ENCODE results near the gene ERMAP.
A peak's percentile ranks its signal among the peaks of the same experiment; 100 is the strongest.

Gene ERMAP, protein sequence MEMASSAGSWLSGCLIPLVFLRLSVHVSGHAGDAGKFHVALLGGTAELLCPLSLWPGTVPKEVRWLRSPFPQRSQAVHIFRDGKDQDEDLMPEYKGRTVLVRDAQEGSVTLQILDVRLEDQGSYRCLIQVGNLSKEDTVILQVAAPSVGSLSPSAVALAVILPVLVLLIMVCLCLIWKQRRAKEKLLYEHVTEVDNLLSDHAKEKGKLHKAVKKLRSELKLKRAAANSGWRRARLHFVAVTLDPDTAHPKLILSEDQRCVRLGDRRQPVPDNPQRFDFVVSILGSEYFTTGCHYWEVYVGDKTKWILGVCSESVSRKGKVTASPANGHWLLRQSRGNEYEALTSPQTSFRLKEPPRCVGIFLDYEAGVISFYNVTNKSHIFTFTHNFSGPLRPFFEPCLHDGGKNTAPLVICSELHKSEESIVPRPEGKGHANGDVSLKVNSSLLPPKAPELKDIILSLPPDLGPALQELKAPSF

DNA sequence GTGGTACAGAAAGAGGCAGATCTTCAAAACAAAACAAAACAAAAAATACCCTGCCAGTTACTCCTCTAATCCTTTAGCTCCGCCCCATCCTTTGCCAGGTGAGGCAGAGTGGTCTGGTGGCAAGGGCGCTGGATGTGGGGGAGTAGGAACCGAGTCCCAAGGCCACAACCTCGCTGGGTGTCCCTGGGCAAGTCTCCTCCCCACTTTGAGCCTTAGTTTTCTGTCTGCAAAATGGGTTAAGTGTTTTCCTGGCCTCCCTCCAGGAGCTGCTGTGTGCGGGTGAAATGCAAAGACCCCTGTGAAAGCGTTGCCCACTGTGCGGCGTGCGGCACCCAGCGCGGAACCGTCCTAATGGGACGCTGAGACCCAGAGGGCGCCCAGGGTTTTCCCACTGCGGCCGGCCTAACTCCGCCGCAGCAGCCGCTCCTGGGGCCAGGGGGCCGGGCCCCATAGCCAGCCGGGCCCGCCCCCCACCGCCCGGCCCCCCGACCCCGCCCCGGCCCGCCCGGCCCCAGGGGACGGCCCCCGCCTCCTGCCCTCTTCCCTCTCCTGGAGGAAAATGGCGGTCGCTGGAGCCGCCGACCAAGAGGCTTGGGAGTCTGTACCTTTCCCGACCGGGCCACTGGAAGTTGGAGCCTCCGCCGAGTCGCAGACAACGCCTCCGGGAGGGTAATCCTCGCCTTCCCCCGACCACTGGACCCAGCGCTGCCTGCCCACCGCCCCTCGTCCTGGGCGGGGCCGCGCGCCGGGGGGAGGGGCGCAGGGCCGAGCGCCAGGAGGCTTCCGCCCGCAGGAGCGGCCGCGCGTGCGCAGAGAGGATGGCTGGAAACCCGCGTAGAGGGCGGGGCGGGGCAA is at the start of gene ERMAP, which contains the start of gene SVBP:
TSS of gene ERMAP (plus strand) at position 538 of the 855 bp plus-strand sequence. CDS start 13,327 bp downstream, outside the sequence.
TSS of gene SVBP (minus strand) at position 813 of the 855 bp plus-strand sequence. CDS start 853 bp downstream, outside the sequence.
- DNase-seq: peak; percentile 85

DNA sequence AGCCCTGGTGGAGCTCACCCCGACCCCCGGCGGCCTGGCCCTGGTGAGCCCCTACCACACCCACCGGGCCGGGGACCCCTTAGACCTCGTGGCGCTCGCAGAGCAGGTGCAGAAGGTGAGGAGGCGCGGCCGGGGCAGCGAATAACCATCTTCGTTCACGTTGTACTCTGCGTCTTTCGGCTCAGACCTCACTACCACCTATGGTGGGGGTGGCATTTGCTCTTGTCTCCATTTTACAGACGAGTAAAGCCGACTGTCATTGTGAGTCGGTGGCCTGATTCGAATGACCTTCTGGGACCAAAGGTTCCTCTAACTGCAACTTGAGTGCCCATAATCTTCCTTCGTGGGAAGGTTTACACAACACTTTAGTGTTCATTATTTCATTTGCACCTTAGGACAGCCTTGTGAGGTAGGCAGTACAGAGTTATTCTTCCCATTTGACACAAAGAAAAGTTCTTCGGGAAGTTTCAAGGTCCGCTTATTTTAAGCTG is 49.4 kb upstream of the ERMAP start:
- DNase-seq: no peak

DNA sequence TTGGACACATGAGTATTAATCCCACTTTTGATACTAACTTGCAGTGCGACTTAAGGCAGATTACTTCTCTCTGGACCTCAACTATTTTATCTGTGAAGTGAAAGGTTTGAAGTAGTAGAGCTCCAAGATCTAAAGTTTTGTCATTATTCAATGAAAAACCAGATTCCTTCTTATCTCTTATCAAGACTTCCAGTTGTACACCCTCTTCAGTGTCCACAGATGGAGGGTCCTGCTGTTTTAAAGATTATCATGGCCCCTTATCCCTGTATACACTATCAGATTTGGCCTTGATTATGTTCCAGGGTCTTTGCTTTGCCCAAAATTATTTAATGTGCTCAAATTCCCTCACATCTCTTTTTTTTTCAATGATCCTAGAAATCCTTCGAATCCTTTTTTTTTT is 48.8 kb upstream of the ERMAP start:
- no peak for DNase-seq

DNA sequence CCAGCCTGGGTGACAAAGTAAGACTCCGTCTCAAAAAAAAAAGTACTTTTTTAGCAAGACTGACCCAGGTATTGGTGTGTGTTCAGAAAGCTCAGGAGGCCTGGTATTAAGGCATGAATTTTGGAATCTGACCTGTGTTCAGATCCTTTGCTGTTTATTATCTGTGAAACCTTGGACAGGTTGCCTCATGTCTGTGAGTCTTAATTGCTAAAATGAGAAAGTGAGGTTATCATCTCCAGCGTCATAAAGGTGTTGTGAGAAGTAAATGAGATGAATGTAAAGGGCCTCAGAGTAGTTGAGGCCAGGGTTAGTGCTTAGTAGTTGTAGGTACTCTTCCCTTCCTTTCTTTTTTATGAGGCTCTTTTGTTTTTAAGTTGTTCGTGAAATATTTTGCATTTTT is 47.1 kb upstream of the ERMAP start:
- DNase-seq: no peak

DNA sequence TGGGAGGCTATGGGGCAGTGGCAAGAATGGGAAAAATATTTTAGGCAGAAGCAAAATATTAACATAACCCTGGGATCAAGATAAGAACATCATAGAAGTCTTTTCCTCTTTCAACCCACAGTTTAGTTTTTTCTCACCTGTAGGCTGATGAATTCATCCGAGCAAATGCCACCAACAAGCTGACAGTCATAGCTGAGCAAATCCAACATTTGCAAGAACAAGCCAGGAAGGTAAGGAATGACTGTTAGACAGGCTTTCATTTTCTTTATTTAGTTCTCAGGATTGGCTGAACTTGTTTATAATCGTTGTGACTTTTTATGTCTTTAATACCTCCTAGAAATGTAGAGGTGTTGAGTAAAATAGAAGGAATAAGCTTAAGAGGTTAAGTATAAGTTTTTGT is 43.5 kb upstream of the ERMAP start:
- no peak for DNase-seq

DNA sequence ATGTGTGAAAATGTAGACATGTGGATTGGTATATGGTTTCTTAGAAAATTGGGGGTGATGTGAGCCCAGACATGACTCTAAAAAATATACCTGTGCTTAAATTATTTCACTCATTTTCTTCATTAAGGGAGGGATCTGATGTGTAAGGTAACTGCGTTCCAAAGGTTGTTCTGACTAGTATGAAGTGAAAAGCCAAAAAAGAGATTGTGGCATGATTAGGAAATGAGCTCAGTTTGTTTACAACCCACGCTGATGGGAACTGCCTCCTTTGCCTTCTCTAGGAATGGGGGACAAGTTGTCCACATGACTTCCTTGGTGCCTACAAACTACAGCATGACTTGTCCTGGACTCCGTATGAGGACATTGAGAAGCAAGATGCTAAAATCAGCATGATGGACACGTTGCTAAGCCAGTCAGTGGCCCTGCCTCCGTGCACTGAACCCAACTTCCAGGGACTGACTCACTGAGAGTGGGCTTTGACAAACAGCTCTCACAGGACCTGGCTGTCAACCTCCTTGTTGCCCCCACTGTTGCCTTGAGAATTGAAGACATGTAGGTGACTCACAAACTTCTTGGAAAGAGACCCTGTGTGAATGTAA is 41.9 kb upstream of the ERMAP start:
- DNase-seq: no peak

DNA sequence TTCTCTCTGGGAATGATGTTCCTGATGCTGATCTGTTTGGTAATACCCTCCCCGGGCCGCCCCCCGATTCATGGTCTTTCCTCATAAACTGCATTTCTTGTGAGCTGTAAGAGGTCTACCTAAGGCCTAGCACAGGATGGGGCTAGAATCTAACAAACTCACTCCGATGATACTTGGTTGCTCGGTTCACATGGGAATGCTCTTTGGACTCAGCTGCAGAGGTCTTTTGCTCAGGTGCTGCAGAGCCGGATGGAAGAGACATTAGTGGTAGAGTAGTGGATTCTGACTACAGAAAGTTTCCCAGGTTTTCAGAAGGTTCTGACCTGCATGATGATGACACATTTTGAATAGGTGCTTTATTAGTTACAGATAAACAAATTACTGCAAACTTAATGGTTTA is 40.4 kb upstream of the ERMAP start:
- no peak for DNase-seq

DNA sequence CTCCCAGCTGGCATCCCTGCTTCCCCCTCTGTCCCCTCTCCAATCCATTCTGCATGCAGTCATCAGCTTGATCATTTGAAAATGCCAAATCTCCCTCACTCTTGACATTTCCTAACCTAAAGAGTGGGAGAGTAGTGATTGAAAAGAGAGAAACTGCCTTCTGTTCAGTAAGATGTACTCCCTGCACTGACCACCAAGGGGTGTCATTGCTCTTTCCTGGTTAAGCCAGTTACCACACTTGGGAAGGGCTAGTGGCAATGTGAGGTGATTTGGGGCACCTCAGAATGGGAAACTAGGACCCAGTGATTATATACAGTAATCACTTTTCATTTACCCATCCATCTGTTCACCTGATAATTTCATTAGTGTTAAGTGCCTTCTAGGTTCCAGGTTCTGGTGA is 39.1 kb upstream of the ERMAP start:
- peak; percentile 58 for DNase-seq

DNA sequence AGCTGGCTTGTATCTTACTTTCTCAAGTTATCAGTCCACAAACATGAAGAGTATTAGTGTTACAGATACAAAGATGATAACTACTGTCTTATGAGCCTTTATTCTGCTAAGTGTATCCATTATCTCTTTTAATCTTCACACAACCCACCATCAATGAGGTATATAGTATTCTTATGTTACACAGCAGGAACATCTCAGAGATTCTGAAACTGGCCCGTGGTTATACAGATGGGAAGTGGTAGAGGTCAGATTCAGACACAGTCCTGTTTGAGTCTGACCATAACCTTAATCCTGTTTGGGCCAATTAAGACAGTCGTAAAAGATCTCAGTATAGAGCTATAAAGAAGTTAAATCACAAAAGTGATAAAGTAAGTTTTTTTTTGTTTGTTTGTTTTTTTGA is 37.2 kb upstream of the ERMAP start:
- DNase-seq: no peak

DNA sequence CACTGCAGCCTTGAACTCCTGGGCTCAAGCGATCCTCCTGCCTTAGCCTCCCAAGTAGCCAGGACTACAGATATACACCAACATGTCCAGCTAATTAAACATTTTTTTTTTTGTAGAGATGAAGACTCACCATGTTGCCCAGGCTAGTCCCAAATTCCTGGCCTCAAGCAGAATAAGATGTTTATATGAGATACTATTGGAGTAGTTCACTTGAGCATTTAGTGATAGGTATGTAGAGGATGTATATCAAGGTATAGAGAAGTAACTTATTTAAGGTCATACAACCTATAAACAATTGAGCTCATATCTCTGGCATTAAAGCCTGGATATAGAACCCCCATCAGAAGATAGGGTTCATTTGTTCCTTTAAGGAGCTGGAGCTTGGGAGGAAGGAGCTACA is 36.7 kb upstream of the ERMAP start:
- no peak for DNase-seq

DNA sequence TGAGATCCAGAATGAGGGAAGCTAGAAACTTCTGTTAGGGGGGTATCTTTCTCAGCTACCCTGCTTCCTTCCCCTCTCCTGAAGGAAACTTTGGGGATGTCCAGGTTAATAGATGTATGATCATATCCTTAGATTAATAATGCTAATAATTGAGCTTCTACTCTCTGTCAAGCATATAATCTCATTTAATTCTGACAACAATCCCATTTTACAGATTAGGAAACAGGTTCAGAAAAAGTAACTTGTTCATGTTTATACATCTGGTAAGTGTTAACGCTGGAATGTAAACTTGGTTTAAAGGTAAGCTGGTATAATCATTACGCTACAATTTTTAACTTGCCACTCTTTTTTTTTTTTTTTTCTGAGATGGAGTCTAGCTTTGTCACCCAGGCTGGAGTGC is 33.8 kb upstream of the ERMAP start:
- no peak for DNase-seq

DNA sequence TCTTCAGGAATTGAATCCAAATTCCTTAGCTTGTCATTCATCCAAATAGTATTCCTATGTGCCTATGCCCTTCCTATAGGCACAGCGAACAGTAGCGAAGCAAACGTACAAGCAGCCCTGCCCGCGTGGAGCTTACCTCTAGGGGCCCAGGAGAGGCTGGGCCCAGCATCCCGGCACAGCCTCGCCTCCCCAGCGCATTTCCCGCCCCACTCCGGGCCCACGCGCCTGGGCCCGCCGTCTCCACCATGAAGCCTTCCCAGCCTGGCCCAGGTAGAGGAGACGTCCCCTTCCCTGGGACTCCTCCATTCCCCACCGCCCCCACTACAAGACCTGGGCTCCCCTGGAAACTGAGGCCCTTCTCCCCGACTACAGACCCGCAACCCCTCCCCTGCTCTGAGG is 32.4 kb upstream of the ERMAP start:
- DNase-seq: no peak

DNA sequence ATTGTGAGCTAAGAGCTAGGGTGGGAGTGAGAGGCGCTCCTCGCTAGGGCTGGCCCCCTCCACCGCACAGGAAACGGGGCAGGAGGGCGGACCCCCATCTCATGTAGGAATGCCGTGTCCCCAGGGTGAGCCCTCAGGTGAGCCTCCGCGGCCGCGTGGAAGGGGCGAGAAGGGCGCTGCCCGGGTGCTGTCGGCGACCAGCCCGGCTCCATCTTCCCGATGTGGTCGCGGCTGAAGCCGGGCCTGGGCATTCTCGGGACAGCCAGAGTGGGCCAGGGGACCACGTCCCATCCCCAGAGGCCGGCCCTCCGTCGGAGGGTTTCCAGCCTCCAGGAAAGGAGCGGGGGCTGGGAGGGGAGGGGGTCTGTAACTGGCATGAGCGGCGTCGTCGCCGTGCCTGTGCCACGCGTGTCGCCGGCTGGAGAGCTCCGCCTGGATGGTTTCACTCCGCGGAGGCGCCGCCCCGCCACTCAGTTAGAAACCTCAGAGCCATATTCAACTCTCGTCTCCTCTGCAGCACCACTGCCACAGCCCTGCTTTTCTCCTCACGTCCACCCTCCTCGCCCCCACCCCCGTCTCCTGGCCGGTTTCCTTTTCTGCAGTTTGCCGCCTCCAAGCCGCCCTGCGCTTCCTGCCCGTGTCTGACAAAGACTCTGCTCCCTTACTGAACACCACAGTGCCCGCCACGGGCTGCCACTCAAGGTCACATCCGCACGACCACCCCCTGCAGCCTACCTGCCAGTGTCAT is 31.8 kb upstream of the ERMAP start, which contains the start of gene TMEM269:
TSS of gene TMEM269 (plus strand) at position 46 of the 748 bp plus-strand sequence. CDS start 4,903 bp downstream, outside the sequence.
- no peak for DNase-seq

DNA sequence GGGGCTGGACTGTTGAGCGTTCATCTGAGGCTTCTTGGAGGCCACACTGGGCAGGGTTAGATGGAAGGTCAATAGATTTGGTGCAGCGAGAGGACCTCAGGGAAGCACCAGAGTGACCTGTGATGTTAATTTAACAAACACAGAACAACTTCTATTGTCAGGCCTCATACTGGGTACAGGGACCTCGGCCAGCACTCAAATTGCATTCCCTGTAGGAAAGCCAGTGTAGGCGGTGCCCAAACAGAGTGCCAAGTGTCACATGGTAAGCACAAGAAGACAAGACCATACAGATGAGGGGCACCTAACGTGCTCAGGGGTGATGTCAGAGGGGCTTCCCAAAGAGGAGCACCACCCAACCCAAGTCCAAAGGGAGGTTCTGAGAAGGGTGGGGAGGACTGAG is 30.8 kb upstream of the ERMAP start:
- no peak for DNase-seq

DNA sequence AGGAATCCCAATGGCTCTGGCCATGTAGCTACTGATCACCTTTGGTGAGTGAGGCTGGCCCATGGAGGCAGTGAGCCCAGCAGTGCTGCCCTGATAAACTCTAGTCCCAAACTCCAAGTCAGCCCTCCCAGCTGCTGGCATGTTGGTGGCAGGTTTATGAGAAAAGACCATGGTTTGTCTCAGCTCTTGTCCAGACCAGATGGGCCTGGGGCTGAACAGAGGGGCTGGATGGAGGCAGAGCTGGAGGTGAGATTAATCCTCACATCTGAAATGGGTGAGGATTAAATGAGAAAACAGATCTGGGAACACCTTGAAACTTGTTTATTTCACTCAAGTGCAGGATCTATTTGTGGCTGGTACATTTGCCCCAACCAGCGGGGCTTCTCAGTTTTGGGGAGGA is 28.9 kb upstream of the ERMAP start:
- no peak for DNase-seq

DNA sequence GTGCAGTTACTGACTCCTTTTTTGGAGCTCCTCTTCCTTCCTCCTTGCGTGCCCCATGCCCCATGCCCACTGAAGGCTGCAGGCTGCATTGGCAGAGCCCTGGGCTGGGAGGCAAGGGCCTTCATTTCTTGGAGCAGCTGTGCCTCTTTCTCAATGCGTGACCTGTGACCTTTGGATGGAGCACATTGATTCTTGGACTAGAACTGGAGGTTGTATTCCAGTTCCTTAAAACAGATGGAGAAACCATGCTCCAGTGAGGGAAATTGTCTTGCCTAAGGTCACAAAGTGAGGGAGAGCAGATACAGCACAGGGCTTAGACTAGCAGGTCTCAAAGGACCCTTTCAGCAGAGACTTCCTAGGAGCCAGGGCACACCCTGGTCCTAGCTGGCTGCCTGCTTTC is 23.1 kb upstream of the ERMAP start:
- DNase-seq: no peak

DNA sequence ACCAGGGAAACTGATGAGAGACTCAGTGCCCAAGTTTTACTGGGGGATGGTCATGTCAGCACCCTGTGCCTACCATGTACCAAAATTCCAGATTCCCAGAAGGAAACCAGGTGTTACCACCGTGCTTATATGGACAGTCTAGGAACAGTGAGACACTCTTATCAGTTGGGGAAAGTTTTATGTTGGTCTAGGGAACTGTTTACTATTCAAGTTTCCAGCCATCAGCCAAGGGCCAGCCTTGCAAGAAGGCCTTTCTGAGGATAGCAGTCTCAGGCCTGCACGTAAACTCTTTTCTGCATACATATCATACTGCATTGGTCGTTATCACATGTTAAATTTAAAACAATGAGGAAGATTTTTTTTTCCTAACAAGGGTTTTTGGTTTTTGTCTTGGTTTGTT is 19.5 kb upstream of the ERMAP start:
- DNase-seq: no peak

DNA sequence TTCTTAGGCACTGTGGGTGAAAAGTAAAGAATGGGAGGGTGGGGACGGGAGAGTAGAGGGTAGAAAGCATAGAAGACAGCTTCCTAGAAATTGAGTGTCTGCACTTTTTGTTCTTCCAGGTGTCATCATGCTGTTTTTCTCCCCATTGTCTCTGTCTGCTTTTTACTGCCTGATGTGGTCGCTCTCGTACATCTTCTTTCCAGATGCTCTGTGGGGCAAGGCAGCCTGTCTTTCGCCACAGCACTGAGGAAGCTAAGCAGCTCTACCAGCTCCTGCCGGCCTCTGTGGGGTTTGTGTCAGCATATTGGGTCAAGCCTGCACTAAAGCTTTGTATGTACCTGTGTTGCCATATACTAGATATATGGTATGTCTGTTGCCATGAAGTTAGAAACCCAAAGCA is 18.9 kb upstream of the ERMAP start:
- DNase-seq: no peak

DNA sequence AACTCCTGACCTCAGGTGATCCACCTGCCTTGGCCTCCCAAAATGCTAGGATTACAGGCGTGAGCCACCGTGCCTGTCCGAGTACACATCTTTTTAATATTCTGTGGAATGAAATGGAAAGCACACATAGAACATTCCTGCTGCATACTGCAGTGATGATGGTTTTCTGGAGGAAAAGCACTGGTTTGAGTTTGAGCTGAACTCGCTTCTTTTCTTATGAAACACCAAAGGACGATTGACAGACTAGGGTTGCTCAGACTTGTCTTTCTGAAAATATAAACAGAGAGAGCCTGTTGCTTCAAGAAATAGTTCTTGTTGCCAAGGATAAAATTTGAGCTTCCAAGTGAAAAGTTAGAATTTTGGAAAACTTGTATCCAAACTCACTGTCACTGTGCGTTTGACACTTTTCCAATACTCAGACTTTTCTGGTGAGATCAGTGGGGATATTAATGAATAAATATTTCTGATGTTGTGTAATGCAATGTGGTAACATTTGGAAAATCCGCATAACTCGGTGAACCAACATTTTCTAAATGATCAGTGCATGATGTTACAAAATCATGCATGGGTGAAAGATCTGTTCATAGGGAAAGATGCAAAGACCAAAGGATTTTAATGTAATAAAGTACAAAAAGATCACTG is 15.0 kb upstream of the ERMAP start:
- DNase-seq: no peak

DNA sequence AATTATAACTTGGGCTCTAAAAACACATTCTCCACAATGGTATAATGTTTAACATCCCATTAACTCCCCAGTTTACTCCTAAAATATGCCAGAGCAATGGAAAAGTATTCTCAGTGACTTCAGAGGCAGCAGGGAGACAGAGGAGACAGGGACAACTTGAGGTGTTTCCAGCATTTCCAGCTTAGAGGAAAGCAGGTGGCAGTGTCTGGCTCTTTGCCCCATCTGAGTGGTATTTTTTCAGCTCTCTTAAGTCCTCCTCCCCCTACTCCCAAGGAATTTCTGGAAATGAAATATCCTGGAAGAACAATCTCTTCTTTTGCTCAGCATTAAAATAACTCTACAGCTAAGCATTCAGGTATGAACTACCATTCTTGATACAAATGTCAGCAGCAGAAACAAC is 10.8 kb upstream of the ERMAP start:
- DNase-seq: no peak

DNA sequence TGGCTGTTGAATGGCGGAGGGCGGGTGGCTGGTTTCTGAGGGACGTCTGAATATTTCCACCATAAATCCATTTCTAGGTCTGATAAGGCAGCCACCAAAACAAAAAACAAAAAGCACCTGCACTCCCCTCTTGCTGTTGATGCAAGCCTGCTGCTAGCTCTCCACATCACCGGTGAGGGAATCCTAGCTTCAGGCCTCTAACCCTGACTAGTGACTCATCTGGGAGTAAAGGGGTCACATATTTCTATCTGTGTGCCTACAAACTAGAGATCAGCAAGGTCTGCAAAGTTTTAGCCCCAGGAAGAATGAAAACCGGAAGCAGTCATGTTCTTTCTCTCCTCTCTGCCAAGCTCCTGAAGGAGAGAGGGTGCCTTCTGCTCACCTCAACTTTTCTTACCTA is 10.3 kb upstream of the ERMAP start:
- DNase-seq: no peak
